ENCODE data around the gene PGA3.
"Not testable (repeated sequence)": the region's sequence is repeated elsewhere in the genome, so short reads cannot be mapped to it uniquely, and the experiment has no call there.

The PGA3 gene

GRCh38 chr11:61248071-61248470 lies 44.8 kb downstream of the PGA3 start:
- not testable (repeated sequence) for DNase-seq, H3K9me3 Mint-ChIP-seq, H3K4me3 Mint-ChIP-seq, H3K27ac Mint-ChIP-seq, H3K27me3 Mint-ChIP-seq, H3K4me1 Mint-ChIP-seq, ATAC-seq

DNA sequence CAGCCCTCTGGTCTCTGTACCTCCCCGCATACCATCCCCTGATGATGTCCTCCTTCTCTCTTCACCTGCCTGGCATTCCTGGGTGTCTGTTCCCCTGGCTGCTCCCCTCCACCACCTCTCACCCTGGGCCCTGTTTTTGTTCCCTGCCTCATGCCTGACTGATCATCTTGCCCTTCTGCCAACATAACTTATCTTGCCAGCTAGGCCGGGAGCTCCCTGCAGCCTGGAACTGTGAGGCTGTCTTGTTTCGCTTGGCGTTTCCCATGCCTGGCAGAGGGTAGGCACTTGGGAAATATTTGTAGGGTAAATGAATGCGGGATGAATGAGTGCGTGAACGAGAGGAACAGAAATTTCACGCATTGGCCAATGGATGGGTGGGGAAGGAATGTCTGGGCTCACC lies 45.9 kb downstream of the PGA3 start:
- not testable (repeated sequence) for H3K4me1 Mint-ChIP-seq, H3K27me3 Mint-ChIP-seq, H3K4me3 Mint-ChIP-seq, ATAC-seq, H3K9me3 Mint-ChIP-seq, DNase-seq
- peak overlapping the region in 1 of 2 donors; percentile 68 for H3K27ac Mint-ChIP-seq

GRCh38 chr11:61250796-61251765 lies 47.8 kb downstream of the PGA3 start:
- H3K4me1 Mint-ChIP-seq, H3K27ac Mint-ChIP-seq, H3K9me3 Mint-ChIP-seq, H3K4me3 Mint-ChIP-seq, DNase-seq, H3K27me3 Mint-ChIP-seq, ATAC-seq: not testable (repeated sequence)

DNA sequence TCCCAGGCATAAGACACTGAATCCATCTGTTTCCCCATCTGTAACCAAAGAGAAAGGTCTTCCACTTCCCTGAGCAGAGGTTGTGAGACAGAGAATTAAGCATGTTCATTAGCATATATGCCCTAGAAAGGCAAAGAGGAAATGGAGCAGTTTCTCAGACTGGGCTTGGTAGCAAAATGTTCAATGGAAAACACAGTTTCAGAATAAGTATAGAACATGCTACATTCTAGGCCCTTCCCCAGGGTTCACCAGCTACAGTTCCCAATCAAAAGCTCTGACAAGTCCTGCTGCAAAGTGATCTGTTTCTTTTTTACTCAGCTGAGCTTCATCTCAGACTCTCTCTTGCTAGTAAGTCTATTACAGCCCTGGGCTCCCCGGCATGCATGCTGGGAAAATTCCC lies 49.0 kb downstream of the PGA3 start:
- not testable (repeated sequence) for H3K4me1 Mint-ChIP-seq

DNA sequence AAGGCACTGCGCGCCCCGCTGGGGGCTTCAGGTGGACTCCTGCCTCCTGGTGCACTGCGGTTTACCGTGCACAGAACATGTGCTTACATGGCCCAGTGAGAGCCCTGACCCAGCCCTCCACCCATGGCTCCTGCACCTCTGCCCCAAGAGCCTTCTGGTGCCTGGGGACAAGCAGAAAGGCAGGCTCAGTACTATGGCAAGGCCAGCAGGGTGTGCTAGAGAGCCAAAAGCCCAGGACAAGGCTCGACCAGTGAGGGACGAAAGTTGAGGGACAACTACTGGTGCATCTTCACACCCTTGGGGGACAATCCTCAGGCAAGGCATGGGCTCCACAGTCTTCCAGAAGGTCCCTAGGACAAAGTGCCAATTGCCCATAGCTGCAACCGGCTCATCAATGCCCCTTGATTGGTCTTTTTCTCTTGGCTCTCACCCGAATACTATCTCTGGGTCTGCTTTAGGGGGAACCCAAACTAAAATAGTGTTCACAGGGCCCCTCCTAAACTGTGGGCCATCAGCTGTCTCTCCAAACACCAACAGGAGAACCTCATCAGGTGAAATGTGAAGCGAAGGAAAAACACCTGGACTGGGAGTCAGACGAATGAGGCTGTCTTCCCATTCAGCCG lies 51.2 kb downstream of the PGA3 start:
- DNase-seq: peak; percentile 65
- ATAC-seq: peak; percentile 89

More for the DNA sequence above, 49.0 kb downstream of the PGA3 start:
- ATAC-seq, H3K4me3 Mint-ChIP-seq, DNase-seq, H3K27ac Mint-ChIP-seq, H3K9me3 Mint-ChIP-seq, H3K27me3 Mint-ChIP-seq: not testable (repeated sequence)

DNA sequence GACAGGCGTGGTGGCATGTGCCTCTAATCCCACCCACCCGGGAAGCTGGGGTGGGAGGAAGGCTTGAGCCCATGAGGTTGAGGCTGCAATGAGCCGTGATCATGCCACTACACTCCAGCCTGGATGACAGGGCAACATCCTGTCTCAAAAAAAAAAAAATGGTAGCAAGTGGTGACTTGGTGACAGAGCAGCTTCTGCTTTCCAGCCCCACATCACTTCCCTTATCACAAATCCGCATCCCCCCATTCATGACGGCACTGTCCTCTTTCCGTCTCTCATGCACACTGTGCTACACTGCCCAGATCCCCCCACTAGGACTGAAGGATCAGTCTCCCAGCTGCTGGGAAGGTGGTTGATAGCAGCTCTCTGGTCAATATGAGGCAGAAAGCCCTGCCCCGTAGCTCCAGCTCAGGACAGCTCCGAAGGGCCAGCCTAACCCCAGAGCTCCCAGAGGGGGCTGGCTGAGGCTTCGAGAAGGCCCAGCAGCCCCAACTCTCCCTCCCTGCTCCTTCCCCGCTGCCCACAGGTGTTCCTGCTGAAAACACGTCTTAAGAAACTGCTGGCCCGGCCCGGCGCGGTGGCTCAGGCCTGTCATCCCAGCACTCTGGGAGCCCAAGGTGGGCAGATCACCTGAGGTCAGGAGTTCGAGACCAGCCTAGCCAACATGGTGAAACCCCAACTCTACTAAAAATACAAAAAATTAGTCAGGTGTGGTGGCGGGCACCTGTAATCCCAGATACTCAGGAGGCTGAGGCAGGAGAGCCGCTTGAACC lies 53.6 kb downstream of the PGA3 start:
- no peak overlapping the region for H3K4me3 Mint-ChIP-seq
- H3K4me1 Mint-ChIP-seq: no peaks in the 10 kb centered on the region
- H3K9me3 Mint-ChIP-seq: no peaks in the 10 kb centered on the region
- no peaks in the 10 kb centered on the region for H3K27me3 Mint-ChIP-seq
- ATAC-seq: no peak
- no peak for DNase-seq
- no peak overlapping the region for H3K27ac Mint-ChIP-seq

More for the DNA sequence above, 51.2 kb downstream of the PGA3 start:
- Mint-ChIP-seq H3K4me1 (no peaks in the 10 kb centered on the region), H3K27me3 (no peaks in the 10 kb centered on the region), H3K27ac (no peak overlapping the region), H3K4me3 (no peak overlapping the region), H3K9me3 (no peaks in the 10 kb centered on the region)

GRCh38 chr11:61258546-61258945 lies 55.2 kb downstream of the PGA3 start:
- no peak for DNase-seq

DNA sequence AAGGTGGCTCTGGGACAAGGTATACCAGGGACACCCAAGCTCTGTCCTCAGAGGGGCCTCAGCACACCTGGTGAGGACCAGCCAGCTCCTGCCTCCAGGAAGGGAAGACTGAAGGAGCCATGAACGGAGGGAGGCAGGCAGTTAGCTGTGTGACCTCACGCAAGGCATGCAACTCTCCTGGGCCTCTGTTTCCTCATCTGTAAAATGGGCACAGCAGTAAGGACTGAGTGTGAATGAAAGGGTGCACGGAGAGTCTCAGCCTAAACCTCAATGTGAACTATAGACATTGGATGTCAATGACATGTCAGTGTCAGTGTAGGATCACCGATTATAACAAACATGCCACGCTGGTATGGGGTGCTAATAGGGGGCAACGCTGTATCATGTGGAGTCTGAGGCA lies 56.0 kb downstream of the PGA3 start:
- Mint-ChIP-seq H3K27me3 (no peaks in the 10 kb centered on the region), H3K27ac (no peak overlapping the region), H3K4me1 (no peaks in the 10 kb centered on the region), H3K9me3 (no peaks in the 10 kb centered on the region), H3K4me3 (no peak overlapping the region)
- ATAC-seq (no peak), DNase-seq (no peak)

More at GRCh38 chr11:61258546-61258945, 55.2 kb downstream of the PGA3 start:
- no peaks in the 10 kb centered on the region for H3K27me3 Mint-ChIP-seq
- H3K4me1 Mint-ChIP-seq: no peaks in the 10 kb centered on the region
- ATAC-seq: no peak
- H3K9me3 Mint-ChIP-seq: no peaks in the 10 kb centered on the region
- no peak overlapping the region for H3K27ac Mint-ChIP-seq
- no peak overlapping the region for H3K4me3 Mint-ChIP-seq

Measured in stimulated activated naive CD8-positive, alpha-beta T cell treated with anti-CD3 and anti-CD28 coated beads, Interleukin-15, amount 100 ng/mL, for 72 hours (primary cell).